ENCODE data around the gene AK1.

DNA sequence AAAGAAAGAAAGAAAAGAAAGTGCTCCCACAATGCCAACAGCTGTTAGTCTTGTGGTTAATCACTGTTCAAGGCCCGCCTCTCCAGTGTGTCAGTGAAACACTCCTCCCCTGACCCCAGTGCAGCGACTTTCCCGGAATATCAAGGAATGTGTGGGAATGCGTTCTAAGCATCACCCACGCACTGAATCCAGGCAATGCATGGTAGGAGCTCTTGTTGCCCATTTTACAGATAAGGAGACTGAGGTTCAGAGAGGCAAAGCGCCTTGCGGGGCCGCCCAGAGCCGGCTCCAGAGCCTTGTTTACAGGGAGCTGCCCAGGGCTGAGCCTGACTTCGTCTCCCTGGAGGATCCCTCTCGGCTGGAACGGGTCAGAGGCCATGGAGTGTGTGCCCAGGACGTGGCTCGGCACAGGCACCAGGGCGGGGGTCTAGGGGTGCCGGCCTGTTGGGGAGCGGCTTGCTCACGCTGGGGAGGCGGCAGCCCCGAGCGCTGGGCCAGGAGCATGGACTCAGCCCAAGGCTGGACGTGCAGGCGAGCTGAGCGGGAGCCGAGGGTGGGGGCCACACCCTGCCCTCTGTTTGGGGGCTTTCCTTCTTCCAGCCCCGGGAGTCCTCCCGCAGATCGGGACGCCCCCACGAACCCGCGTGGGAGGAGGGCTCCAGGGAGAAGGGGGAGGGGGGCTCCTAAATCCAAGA is 21.1 kb upstream of the AK1 start:
- TF ChIP-seq, protein P1, sequence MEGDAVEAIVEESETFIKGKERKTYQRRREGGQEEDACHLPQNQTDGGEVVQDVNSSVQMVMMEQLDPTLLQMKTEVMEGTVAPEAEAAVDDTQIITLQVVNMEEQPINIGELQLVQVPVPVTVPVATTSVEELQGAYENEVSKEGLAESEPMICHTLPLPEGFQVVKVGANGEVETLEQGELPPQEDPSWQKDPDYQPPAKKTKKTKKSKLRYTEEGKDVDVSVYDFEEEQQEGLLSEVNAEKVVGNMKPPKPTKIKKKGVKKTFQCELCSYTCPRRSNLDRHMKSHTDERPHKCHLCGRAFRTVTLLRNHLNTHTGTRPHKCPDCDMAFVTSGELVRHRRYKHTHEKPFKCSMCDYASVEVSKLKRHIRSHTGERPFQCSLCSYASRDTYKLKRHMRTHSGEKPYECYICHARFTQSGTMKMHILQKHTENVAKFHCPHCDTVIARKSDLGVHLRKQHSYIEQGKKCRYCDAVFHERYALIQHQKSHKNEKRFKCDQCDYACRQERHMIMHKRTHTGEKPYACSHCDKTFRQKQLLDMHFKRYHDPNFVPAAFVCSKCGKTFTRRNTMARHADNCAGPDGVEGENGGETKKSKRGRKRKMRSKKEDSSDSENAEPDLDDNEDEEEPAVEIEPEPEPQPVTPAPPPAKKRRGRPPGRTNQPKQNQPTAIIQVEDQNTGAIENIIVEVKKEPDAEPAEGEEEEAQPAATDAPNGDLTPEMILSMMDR (IDR thresholded peaks at IDR 0.05; ENCODE audit: low read length) = no peak
- no peak for TF ChIP-seq EZH2 (IDR thresholded peaks at IDR 0.05; ENCODE audit: borderline replicate concordance, low read length)

Data from OCI-LY1 (cell line).